ENCODE data around the gene CLCNKA.
"Not testable (repeated sequence)": the region's sequence is repeated elsewhere in the genome, so short reads cannot be mapped to it uniquely, and the experiment has no call there.

CLCNKA gene
- 0 reads per million in 3 experiments for total RNA-seq

- DNase-seq, result no peak
Observed at GRCh38 chr1:16021681-16022080, at the start of gene CLCNKA. Gene CLCNKA, plus strand, starts transcription at chr1:16022036. Its CDS starts 584 bp downstream, at chr1:16022620.

GRCh38 chr1:15972409-15972808 lies 49.4 kb upstream of the CLCNKA start:
- DNase-seq, result no peak

- no peak for DNase-seq
Observed at GRCh38 chr1:15973772-15974171, 48.1 kb upstream of the CLCNKA start.

DNA sequence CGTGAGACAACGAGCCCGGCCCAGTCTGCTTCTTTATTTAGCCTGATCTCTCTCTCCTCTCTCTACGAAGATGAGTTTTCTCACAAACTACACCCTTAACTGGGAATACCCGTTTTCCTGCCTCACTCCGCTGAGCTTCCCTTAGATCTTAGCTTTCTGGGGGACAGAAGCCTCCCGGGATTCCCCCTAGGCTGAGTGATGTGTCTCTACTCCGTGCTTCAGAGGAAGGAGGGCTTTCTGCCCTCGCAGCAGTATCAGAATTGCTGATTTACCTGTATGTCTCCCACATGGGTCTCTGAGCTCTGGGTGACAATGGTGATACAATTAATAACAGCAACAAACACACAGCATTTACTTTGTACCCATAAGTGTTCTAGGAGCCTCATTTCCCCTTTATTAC lies 47.0 kb upstream of the CLCNKA start:
- no peak for DNase-seq

DNA sequence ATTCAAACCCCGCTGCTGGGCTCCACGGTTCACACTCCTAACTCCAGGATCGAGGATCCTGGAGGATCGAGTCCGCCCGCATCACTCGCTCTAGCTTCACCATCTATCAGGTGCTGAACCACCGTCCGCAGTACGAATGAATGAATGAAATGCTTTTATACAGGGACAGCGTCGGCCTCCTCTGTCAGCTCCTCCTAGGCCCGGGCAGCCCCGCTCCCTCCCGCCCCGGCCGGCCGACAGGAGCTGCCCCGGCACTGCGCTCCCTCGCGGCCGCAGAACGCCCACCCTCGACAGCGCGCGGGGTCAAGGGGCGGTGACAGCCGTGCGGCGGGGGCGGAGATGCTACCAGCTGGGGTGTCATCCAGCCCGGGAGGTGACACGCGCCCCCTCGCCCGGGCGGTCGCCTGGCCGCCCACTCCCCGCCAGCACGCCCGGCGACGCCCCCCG lies 46.5 kb upstream of the CLCNKA start:
- no peak for DNase-seq

- DNase-seq, result peak; percentile 94
Observed at GRCh38 chr1:15975805-15976680, 45.8 kb upstream of the CLCNKA start, which contains the start of gene ZBTB17. Gene ZBTB17, minus strand, starts transcription at chr1:15976101. Its CDS starts 27,606 bp downstream, at chr1:15948495.

DNA sequence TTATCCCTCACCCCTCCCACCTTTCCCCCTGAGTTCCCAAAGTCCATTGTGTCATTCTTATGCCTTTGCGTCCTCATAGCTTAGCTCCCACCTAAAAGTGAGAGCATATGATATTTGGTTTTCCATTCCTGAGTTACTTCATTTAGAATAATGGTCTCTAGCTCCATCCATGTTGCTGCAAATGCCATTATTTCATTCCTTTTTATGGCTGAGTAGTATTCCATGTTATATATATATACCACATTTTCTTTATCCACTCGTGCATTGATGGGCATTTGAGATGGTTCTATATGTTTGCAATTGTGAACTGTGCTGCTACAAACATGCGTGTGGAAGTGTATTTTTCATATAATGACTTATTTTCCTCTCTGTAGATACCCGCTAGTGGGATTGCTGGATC lies 43.9 kb upstream of the CLCNKA start:
- not testable (repeated sequence) for DNase-seq

DNA sequence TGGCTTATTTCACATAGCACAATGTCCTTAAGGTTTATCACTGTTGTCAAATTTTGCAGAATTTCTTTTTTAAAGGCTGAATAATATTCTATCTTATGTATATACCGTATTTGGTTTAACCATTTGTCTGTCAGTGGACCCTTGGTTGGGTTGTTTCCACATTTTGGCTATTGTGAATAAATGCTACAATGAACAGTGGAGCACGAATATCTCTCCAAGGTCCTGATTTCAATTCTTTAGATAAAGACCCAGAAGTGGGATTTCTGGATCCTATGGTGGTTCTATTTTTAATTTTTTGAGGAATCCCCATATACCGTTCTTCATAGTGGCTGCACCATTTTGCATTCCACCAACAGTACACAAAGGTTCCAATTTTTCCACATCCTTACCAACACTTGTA lies 40.2 kb upstream of the CLCNKA start:
- no peak for DNase-seq

DNA sequence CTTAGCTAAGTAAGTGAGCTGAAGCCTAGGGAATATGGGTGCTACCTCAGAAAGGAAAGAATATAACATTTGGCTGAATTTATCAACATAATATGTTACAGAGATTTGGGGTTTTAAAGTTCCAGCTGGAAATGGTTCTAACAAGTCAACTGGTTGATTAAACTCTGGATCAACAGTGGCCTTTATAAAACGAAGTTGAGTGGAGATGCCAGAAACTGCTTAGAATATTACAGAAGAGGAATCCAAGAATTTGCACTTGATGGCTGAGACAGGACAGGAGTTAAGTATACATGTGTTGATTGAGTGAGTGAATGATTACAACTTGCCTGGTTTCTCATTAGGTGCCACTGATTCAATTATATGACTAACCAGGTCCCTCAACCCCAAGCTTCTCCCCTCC lies 38.6 kb upstream of the CLCNKA start:
- no peak for DNase-seq

GRCh38 chr1:15985611-15986297 lies 36.1 kb upstream of the CLCNKA start:
- no peak for DNase-seq

- no peak for DNase-seq
Observed at GRCh38 chr1:15988856-15989736, 32.7 kb upstream of the CLCNKA start.

GRCh38 chr1:15989776-15990175 lies 32.1 kb upstream of the CLCNKA start:
- no peak for DNase-seq

DNA sequence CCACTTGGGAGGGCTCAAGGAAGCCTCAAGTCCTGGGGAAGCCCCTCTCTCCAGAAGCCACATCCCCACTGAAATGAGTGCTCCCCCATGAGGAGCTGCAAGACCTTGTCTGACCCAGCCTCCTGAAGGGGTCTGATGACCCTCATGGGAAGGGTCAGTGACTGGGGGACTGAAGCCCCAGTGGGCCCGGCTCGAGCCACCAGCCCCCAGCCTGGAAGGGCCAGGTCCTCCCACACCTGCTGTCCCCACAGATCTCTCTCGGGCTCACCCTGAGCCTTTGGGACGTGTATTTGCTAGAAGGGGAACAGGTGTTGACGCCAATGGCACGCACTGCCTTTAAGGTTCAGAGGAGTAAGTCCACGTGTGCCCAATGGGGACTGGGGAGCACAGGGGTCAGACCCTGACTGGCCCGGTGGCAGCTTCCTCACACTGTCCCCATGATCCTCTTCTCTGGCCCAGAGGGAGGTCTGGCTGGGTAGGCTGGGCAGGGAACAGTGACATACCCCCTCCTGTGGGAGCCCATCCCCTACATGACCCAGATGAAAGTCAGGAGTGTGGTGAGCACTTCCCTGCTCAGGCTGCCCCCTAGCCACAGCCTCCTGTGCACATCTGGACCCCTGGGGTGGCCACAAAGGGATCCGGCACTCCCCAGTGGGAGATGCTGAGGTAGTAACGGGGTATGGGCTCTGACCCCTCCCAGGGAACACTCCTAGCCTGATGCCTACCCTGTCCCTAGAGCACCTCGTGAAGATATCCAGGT lies 30.2 kb upstream of the CLCNKA start:
- no peak for DNase-seq

GRCh38 chr1:15992187-15992553 lies 29.7 kb upstream of the CLCNKA start:
- DNase-seq, result no peak

- no peak for DNase-seq
Observed at GRCh38 chr1:15992582-15993500, 29.0 kb upstream of the CLCNKA start.

GRCh38 chr1:15993666-15994065 lies 28.2 kb upstream of the CLCNKA start:
- DNase-seq, result no peak

DNA sequence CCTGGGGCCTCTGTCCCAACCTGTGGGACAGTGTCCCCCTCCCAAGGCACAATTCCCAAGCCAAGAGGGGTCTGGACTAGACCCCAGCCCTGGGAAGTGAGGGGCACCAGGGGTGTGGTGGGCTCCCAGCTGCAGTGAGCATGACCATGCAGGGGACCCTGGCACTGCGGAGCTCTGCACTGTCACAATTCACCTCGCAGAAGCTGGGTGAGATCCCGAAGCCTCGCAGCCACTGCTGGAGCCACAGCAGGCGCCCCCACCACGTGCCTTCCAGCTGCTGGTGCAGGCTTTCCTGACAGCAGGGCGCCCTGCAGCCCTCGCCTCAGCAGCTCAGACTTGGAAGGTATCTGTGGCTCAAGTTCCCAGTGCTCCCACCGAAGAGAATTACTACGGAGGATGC lies 27.8 kb upstream of the CLCNKA start:
- DNase-seq, result no peak

DNA sequence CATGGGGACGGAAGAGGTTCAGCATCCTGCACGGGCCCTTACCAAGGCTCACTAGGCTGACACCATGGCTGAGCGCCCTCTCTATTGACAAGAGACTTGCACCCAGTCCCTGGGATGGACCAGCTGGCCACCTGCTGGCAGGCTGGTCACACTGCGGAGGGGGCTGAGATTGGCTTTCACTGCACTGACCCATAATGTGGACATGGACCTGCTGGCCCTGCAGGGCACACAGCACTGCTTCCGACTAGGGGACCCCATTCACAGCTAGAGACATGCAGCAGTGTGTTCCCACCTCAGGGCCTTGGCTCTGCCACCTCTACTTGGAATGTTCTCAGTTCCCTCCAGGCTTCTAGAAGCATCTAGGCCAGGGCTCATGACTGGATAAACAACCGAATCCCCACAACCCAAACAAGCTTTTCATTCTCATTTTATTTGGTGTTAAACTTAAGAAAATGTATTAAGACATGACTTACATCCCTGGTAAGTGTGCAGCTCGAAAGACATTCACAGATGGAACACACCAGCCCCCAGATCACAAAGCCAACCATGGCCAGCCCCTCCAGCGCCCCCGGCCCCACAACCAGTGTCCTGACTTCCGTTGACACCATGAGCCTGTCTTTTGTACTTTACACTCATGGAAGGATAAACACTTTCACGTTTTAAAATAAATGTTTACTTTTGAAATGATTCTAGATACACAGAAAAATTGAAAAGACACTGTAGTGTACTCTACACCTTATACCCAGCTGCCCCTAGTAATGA lies 27.1 kb upstream of the CLCNKA start:
- DNase-seq, result no peak

DNA sequence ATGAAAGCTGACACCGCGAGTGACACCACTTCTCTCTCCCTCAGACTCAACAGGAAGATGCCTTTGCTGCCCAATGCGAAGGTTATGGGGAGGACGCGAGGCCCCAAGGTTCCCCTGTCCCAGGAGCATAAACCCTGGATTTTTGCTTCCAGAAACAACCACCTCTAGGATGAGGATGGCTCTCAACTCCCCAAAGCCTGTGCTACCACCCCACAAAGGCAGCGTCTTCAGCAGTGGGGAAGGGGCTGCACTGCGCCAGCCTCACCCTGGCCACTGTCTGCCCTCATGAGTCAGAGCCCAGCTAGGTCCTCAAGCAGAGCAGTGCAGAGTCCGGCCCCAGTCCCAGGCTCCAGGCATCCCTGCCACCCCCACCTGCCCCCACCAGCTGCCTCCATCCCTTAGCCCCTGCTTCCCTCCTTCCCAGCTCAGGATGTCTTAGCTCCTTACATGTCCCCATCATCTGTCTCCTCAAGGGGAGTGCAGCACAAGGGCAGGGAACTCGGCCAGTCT lies 24.7 kb upstream of the CLCNKA start:
- DNase-seq, result no peak

Measured in central memory CD4-positive, alpha-beta T cell (primary cell).